Measurements from ENCODE around the gene SZRD1. TPM values are rescaled to one million over a fixed set of nuclear protein-coding genes. Genes with fewer than 3 reads are reported as not detected.

SZRD1 gene
- total and polyA plus RNA-seq, 2 of the 8 experiments (the other 6 are each of a cell fraction or from before 2014, with no cell fraction given): 97.8 to 108 TPM

GRCh38 chr1:16442941-16443340 lies 75.9 kb downstream of the SZRD1 start (continued):
- TF ChIP-seq FOSL1 (IDR thresholded peaks at IDR 0.05; ENCODE audit: insufficient read depth, low read depth, low read length) (no peak), TAF1 (IDR thresholded peaks at IDR 0.05; ENCODE audit: low read depth, low read length) (no peak), GTF2F1 (IDR thresholded peaks at IDR 0.05; ENCODE audit: borderline replicate concordance, low read depth, low read length) (no peak), RNF2 (IDR thresholded peaks at IDR 0.05; ENCODE audit: borderline replicate concordance, low read depth, low read length, missing control alignments, poor library complexity, severe bottlenecking) (no peak)

Data from H1 (cell line).